Fibroblast of lung (primary cell): Measurements from ENCODE around the gene SPANXA1.
"Not testable (repeated sequence)": the region's sequence is repeated elsewhere in the genome, so short reads cannot be mapped to it uniquely, and the experiment has no call there.

Experiments used
- EZH2 ChIP-seq: IDR thresholded peaks from 2 replicates; pipeline ENCODE4 v1.5.1; 2012; ENCODE audit warnings: low read length, control low read depth, mild to moderate bottlenecking; ENCODE audit errors: missing control alignments
- TF ChIP-seq, protein P1 (sequence below), 2 donors: IDR thresholded peaks in 1 of 2; conservative IDR thresholded peaks in 1 of 2; 1 replicate in 1 of 2; 2 replicates in 1 of 2; pipeline ENCODE4 v1.5.1; 2011 to 2012; ENCODE audit warnings: low read length in 2 of 2, control low read depth in 1 of 2, inconsistent platforms in 1 of 2, low read depth in 1 of 2, mild to moderate bottlenecking in 1 of 2

GRCh38 chrX:141584638-141585037 lies at the start of gene SPANXA1:
- not testable (repeated sequence) for TF ChIP-seq EZH2
- TF ChIP-seq, protein P1, sequence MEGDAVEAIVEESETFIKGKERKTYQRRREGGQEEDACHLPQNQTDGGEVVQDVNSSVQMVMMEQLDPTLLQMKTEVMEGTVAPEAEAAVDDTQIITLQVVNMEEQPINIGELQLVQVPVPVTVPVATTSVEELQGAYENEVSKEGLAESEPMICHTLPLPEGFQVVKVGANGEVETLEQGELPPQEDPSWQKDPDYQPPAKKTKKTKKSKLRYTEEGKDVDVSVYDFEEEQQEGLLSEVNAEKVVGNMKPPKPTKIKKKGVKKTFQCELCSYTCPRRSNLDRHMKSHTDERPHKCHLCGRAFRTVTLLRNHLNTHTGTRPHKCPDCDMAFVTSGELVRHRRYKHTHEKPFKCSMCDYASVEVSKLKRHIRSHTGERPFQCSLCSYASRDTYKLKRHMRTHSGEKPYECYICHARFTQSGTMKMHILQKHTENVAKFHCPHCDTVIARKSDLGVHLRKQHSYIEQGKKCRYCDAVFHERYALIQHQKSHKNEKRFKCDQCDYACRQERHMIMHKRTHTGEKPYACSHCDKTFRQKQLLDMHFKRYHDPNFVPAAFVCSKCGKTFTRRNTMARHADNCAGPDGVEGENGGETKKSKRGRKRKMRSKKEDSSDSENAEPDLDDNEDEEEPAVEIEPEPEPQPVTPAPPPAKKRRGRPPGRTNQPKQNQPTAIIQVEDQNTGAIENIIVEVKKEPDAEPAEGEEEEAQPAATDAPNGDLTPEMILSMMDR (conservative IDR thresholded peaks at IDR 0.05 in 1 of 2, IDR thresholded peaks at IDR 0.05 in 1 of 2; ENCODE audit: low read depth in 1 of 2, low read length in 2 of 2), result not testable (repeated sequence)
